ENCODE results near the gene PRMT2.
"Not testable (repeated sequence)": the region's sequence is repeated elsewhere in the genome, so short reads cannot be mapped to it uniquely, and the experiment has no call there.

PRMT2 gene

GRCh38 chr21:46643379-46644177 lies 8.1 kb downstream of the PRMT2 start:
- DNase-seq, result no peak

- DNase-seq, result no peak
Measured at GRCh38 chr21:46645840-46646239, 10.4 kb downstream of the PRMT2 start.

- DNase-seq, result no peak
Measured at GRCh38 chr21:46646541-46647154, 11.2 kb downstream of the PRMT2 start.

- DNase-seq, result no peak
Measured at GRCh38 chr21:46648539-46648938, 13.1 kb downstream of the PRMT2 start.

- no peak for DNase-seq
Measured at GRCh38 chr21:46649356-46649755, 13.9 kb downstream of the PRMT2 start.

- no peak for DNase-seq
Measured at GRCh38 chr21:46650476-46651098, 15.1 kb downstream of the PRMT2 start.

- no peak for DNase-seq
Measured at GRCh38 chr21:46651121-46651520, 15.6 kb downstream of the PRMT2 start.

- no peak for DNase-seq
Measured at GRCh38 chr21:46655230-46655629, 19.8 kb downstream of the PRMT2 start.

GRCh38 chr21:46656820-46657219 lies 21.3 kb downstream of the PRMT2 start:
- DNase-seq, result no peak

GRCh38 chr21:46660505-46660904 lies 25.0 kb downstream of the PRMT2 start:
- DNase-seq, result no peak

- DNase-seq, result peak; percentile 85
Measured at GRCh38 chr21:46661211-46661625, 25.7 kb downstream of the PRMT2 start.

- DNase-seq, result no peak
Measured at GRCh38 chr21:46661642-46662366, 26.3 kb downstream of the PRMT2 start.

- DNase-seq, result no peak
Measured at GRCh38 chr21:46662367-46662654, 26.8 kb downstream of the PRMT2 start.

GRCh38 chr21:46662765-46663500 lies 27.5 kb downstream of the PRMT2 start:
- no peak for DNase-seq

- no peak for DNase-seq
Measured at GRCh38 chr21:46663754-46664153, 28.3 kb downstream of the PRMT2 start.

- DNase-seq, result no peak
Measured at GRCh38 chr21:46664316-46664995, 29.0 kb downstream of the PRMT2 start.

- no peak for DNase-seq
Measured at GRCh38 chr21:46665566-46665965, 30.1 kb downstream of the PRMT2 start.

- peak; percentile 10 for DNase-seq
Measured at GRCh38 chr21:46666941-46667740, 31.7 kb downstream of the PRMT2 start.

GRCh38 chr21:46667741-46668380 lies 32.4 kb downstream of the PRMT2 start:
- DNase-seq, result peak; percentile 45

- no peak for DNase-seq
Measured at GRCh38 chr21:46668381-46668780, 32.9 kb downstream of the PRMT2 start.

- not testable (repeated sequence) for DNase-seq
Measured at GRCh38 chr21:46668904-46669303, 33.4 kb downstream of the PRMT2 start.

All from fibroblast of skin of abdomen (primary cell).